SK-N-SH treated with all-trans-retinoic acid at 6 μM for 48 hours (cell line): ENCODE results near the gene TRMT1.

Source experiments
- ATAC-seq: fragments of 200-7000 bp; cut with Tn5 transposase; 3 replicates; pipeline ENCODE4 v1.9.1; 2020; ENCODE audit warnings: mild to moderate bottlenecking, moderate library complexity
- ARNTL ChIP-seq: fragments of 450-650 bp; formaldehyde crosslinking; IDR thresholded peaks from 2 replicates; pipeline ENCODE4 v1.5.0; 2020; ENCODE audit warnings: low read depth, mild to moderate bottlenecking, moderate library complexity, borderline replicate concordance
- CREB5 ChIP-seq: fragments of 250-450 bp; sonication (Bioruptor Pico); IDR thresholded peaks from 2 replicates; pipeline ENCODE4 v1.5.1; 2020; ENCODE audit warnings: low read depth, mild to moderate bottlenecking, moderate library complexity
- CSDC2 ChIP-seq: fragments of 250-450 bp; sonication (Bioruptor Pico); IDR thresholded peaks from 2 replicates; pipeline ENCODE4 v1.5.0; 2020; ENCODE audit warnings: mild to moderate bottlenecking, moderate library complexity
- CSRNP3 ChIP-seq: fragments of 250-450 bp; sonication (Bioruptor Pico); IDR thresholded peaks from 2 replicates; pipeline ENCODE4 v1.5.1; 2021; ENCODE audit warnings: mild to moderate bottlenecking, moderate library complexity
- GLIS3 ChIP-seq: fragments of 250-450 bp; sonication (Bioruptor Pico); IDR thresholded peaks from 2 replicates; pipeline ENCODE4 v1.5.0; 2020; ENCODE audit warnings: mild to moderate bottlenecking, moderate library complexity
- ISL1 ChIP-seq: fragments of 250-450 bp; sonication (Bioruptor Pico); IDR thresholded peaks from 2 replicates; pipeline ENCODE4 v2.1.2; 2022; ENCODE audit warnings: mild to moderate bottlenecking, moderate library complexity
- OSR1 ChIP-seq: fragments of 250-450 bp; sonication (Bioruptor Pico); IDR thresholded peaks from 2 replicates; pipeline ENCODE4 v1.8.0; 2022; ENCODE audit warnings: moderate library complexity, mild to moderate bottlenecking, inconsistent platforms
- POU6F1 ChIP-seq: fragments of 250-450 bp; sonication (Bioruptor Pico); IDR thresholded peaks from 2 replicates; pipeline ENCODE4 v1.8.0; 2021; ENCODE audit warnings: low read depth, mild to moderate bottlenecking, moderate library complexity, borderline replicate concordance
- PPARA ChIP-seq: fragments of 250-450 bp; sonication (Bioruptor Pico); IDR thresholded peaks from 2 replicates; pipeline ENCODE4 v1.5.0; 2020; ENCODE audit warnings: mild to moderate bottlenecking, borderline replicate concordance
- RARB ChIP-seq: fragments of 250-450 bp; sonication (Bioruptor Pico); IDR thresholded peaks from 2 replicates; pipeline ENCODE4 v1.8.0; 2021; ENCODE audit warnings: mild to moderate bottlenecking, moderate library complexity
- SNAI2 ChIP-seq: fragments of 250-450 bp; sonication (Bioruptor Pico); IDR thresholded peaks from 2 replicates; pipeline ENCODE4 v1.5.0; 2020; ENCODE audit warnings: mild to moderate bottlenecking, moderate library complexity
- TCF4 ChIP-seq: fragments of 250-450 bp; sonication (Bioruptor Pico); IDR thresholded peaks from 2 replicates; pipeline ENCODE4 v1.8.0; 2021; ENCODE audit warnings: mild to moderate bottlenecking, moderate library complexity, borderline replicate concordance
- TOX ChIP-seq: fragments of 250-450 bp; sonication (Bioruptor Pico); IDR thresholded peaks from 2 replicates; pipeline ENCODE4 v1.8.0; 2021; ENCODE audit warnings: mild to moderate bottlenecking, moderate library complexity, borderline replicate concordance
- ZC3H10 ChIP-seq: fragments of 250-450 bp; sonication (Bioruptor Pico); IDR thresholded peaks from 2 replicates; pipeline ENCODE4 v1.5.1; 2021; ENCODE audit warnings: mild to moderate bottlenecking, moderate library complexity
- ZFP30 ChIP-seq: fragments of 450-650 bp; formaldehyde crosslinking; IDR thresholded peaks from 2 replicates; pipeline ENCODE4 v1.5.0; 2022; ENCODE audit warnings: mild to moderate bottlenecking, moderate library complexity
- ZNF565 ChIP-seq: fragments of 450-650 bp; formaldehyde crosslinking; conservative IDR thresholded peaks from 2 replicates; pipeline ENCODE4 v1.5.0; 2020; ENCODE audit warnings: low read depth, mild to moderate bottlenecking, moderate library complexity
- ZNF70 ChIP-seq: fragments of 450-650 bp; formaldehyde crosslinking; IDR thresholded peaks from 2 replicates; pipeline ENCODE4 v1.5.0; 2020; ENCODE audit warnings: mild to moderate bottlenecking, moderate library complexity
- ZNF8 ChIP-seq: fragments of 450-650 bp; formaldehyde crosslinking; IDR thresholded peaks from 2 replicates; pipeline ENCODE4 v1.5.0; 2020; ENCODE audit warnings: mild to moderate bottlenecking, moderate library complexity

Gene TRMT1

GRCh38 chr19:13122980-13123957 lies 6.7 kb upstream of the TRMT1 start:
- ATAC-seq, result no peak
- TF ChIP-seq CREB5 (CRISPR knock-in tag), result no peak
- TF ChIP-seq ZNF8 (CRISPR knock-in tag), result no peak
- no peak for TF ChIP-seq CSRNP3 (CRISPR knock-in tag)
- no peak for TF ChIP-seq ZNF565 (CRISPR knock-in tag)
- TF ChIP-seq ARNTL (CRISPR knock-in tag), result no peak
- no peak for TF ChIP-seq TCF4 (CRISPR knock-in tag)
- TF ChIP-seq RARB, result no peak
- no peak for TF ChIP-seq PPARA
- TF ChIP-seq TOX, result no peak
- TF ChIP-seq OSR1 (CRISPR knock-in tag), result no peak
- no peak for TF ChIP-seq ISL1
- TF ChIP-seq POU6F1 (CRISPR knock-in tag), result no peak
- no peak for TF ChIP-seq ZFP30
- no peak for TF ChIP-seq CSDC2 (CRISPR knock-in tag)
- TF ChIP-seq, all 23 proteins: peak for 0

- no peak for TF ChIP-seq PPARA
- no peak for TF ChIP-seq ZFP30
- TF ChIP-seq CSRNP3 (CRISPR knock-in tag), result no peak
- no peak for ATAC-seq
Observed at GRCh38 chr19:13122275-13122878, 5.8 kb upstream of the TRMT1 start.

- ATAC-seq, result no peak
- no peak for TF ChIP-seq OSR1 (CRISPR knock-in tag)
Observed at GRCh38 chr19:13121551-13122274, 5.2 kb upstream of the TRMT1 start.

GRCh38 chr19:13120817-13121216 lies 4.3 kb upstream of the TRMT1 start:
- no peak for ATAC-seq
- TF ChIP-seq ZNF8 (CRISPR knock-in tag), result no peak
- no peak for TF ChIP-seq GLIS3 (CRISPR knock-in tag)
- TF ChIP-seq CSRNP3 (CRISPR knock-in tag), result no peak
- no peak for TF ChIP-seq CSDC2 (CRISPR knock-in tag)
- TF ChIP-seq ARNTL (CRISPR knock-in tag), result no peak
- TF ChIP-seq PPARA, result no peak
- no peak for TF ChIP-seq TCF4 (CRISPR knock-in tag)
- TF ChIP-seq ZFP30, result no peak
- TF ChIP-seq ZC3H10 (CRISPR knock-in tag), result no peak
- TF ChIP-seq SNAI2 (CRISPR knock-in tag), result no peak
- no peak for TF ChIP-seq TOX
- TF ChIP-seq RARB, result no peak
- TF ChIP-seq ZNF70 (CRISPR knock-in tag), result no peak
